Natural killer cell treated with Interleukin-12 subunit alpha and Interleukin-12 subunit beta and Interleukin-15 and Interleukin-18, amount 100 ng/mL, for 72 hours (primary cell): ENCODE results near the gene OR4L1. TPM values are rescaled to one million over a fixed set of nuclear protein-coding genes. Genes with fewer than 3 reads are reported as not detected.
"Not testable (repeated sequence)": the region's sequence is repeated elsewhere in the genome, so short reads cannot be mapped to it uniquely, and the experiment has no call there.

ENCODE experiments used
- ATAC-seq, 2 donors: fragments of 150-1000 bp; cut with Tn5 transposase in 1 of 2; sonication (Bioruptor Pico), chemical (Tn5 transposase) in 1 of 2; 2 replicates each; pipeline ENCODE4 v1.10.0; 2021
- DNase-seq: peaks from one replicate; pipeline ENCODE4 v3.0.0; 2022; ENCODE audit warnings: low spot score
- H3K27ac Mint-ChIP-seq, 2 donors: 1 replicate in 1 of 2; 2 replicates in 1 of 2; pipeline ENCODE4 v1.8.0; 2022; ENCODE audit warnings: mixed read lengths in 2 of 2, mild to moderate bottlenecking in 1 of 2, moderate library complexity in 1 of 2
- H3K27me3 Mint-ChIP-seq, 2 donors: 1 replicate in 1 of 2; 2 replicates in 1 of 2; pipeline ENCODE4 v1.8.0; 2022; ENCODE audit warnings: mixed read lengths in 2 of 2
- H3K36me3 Mint-ChIP-seq: one replicate; pipeline ENCODE4 v1.8.0; 2022; ENCODE audit warnings: mixed read lengths
- H3K4me1 Mint-ChIP-seq, 2 donors: 1 replicate in 1 of 2; 2 replicates in 1 of 2; pipeline ENCODE4 v1.8.0; 2022; ENCODE audit warnings: low read depth in 2 of 2, mixed read lengths in 2 of 2, mild to moderate bottlenecking in 1 of 2
- H3K4me3 Mint-ChIP-seq: one replicate; pipeline ENCODE4 v1.8.0; 2022; ENCODE audit warnings: mixed read lengths
- H3K9me3 Mint-ChIP-seq: 2 replicates; pipeline ENCODE4 v1.8.0; 2022; ENCODE audit warnings: mixed read lengths
- total RNA-seq, 2 donors: library from RNA; stranded (reverse); gene quantifications; one replicate each; pipeline ENCODE4 v1.2.3, GENCODE V29; 2022

The OR4L1 gene, protein sequence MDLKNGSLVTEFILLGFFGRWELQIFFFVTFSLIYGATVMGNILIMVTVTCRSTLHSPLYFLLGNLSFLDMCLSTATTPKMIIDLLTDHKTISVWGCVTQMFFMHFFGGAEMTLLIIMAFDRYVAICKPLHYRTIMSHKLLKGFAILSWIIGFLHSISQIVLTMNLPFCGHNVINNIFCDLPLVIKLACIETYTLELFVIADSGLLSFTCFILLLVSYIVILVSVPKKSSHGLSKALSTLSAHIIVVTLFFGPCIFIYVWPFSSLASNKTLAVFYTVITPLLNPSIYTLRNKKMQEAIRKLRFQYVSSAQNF
- total RNA-seq = not detected

- no peak for DNase-seq
- no peak within 1 kb of the TSS for H3K27ac Mint-ChIP-seq
- no peaks in the 10 kb centered on the region for H3K4me1 Mint-ChIP-seq
- ATAC-seq = no peak
- H3K4me3 Mint-ChIP-seq = no peak within 1 kb of the TSS
- H3K27me3 Mint-ChIP-seq = no peaks in the 10 kb centered on the region
- peaks cover 7% of the 10 kb centered on the region for H3K9me3 Mint-ChIP-seq
- H3K36me3 Mint-ChIP-seq = no peaks in the 10 kb centered on the region
Observed at GRCh38 chr14:20059745-20060144, at the start of gene OR4L1. TSS of gene OR4L1 (plus strand) at chr14:20060045. CDS start at chr14:20060045, 0 bp downstream.

DNA sequence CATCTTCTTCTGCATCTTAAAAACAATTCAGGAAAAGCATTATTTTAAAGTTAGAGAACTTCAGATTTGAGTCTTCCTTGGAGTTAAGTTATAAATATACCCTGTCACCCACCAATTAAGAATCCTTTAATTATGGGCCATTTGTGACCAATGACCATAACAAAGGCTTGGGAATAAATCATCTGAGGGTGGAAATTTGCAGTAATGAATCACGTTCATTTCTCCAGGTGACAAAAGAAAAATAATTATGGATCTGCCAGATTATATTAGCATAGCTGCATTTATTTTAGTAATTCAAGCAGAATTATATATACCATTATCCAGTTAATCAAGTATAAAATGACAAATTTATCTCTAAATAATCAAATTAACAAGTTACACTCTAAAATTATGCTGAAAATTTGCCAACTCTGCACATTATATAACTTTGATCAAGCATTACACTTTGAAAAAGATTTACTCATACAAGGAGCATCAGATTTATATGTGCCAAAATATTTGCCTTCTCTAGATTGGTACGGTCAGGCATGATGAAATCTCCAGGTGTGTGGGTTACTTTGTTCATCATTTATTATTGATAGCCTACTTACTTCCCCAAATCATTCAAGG is 40.5 kb upstream of the OR4L1 start, which contains the start of gene OR4K14:
OR4K14 (minus strand) TSS at position 51 of the 609 bp plus-strand sequence. CDS start 4,114 bp downstream, outside the sequence.
- Mint-ChIP-seq H3K27ac (no peak within 1 kb of the TSS), H3K9me3 (peaks cover 8% of the 10 kb centered on the region), H3K4me1 (no peaks in the 10 kb centered on the region), H3K27me3 (no peaks in the 10 kb centered on the region), H3K36me3 (no peaks in the 10 kb centered on the region), H3K4me3 (no peak within 1 kb of the TSS)
- DNase-seq = no peak
- no peak for ATAC-seq

- no peak overlapping the region for H3K27ac Mint-ChIP-seq
- no peak for DNase-seq
- no peaks in the 10 kb centered on the region for H3K36me3 Mint-ChIP-seq
- no peaks in the 10 kb centered on the region for H3K27me3 Mint-ChIP-seq
- ATAC-seq = no peak
- peaks cover 3% of the 10 kb centered on the region for H3K9me3 Mint-ChIP-seq
- no peaks in the 10 kb centered on the region for H3K4me1 Mint-ChIP-seq
- H3K4me3 Mint-ChIP-seq = no peak overlapping the region
Observed at GRCh38 chr14:20031058-20031457, 28.8 kb upstream of the OR4L1 start.

DNA sequence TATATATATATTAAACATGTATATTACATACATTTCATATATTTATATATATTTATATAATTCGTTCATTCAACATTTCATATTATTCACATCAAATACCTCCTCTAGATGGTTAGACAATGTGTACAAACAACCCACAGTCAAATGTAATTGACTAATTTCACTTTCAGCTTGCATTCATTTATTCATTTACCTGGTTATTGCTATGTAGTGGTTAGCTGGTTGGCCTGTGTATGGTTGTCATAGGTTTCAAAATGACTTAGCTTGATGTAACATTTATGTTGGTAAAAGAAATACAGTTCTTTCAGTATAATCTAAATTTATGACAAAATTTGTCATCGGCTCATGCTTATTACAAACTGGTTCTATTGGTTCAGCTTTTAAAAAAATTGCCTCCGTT is 24.4 kb upstream of the OR4L1 start:
- Mint-ChIP-seq H3K4me3 (no peak overlapping the region), H3K4me1 (no peaks in the 10 kb centered on the region), H3K9me3 (peaks cover 3% of the 10 kb centered on the region), H3K36me3 (no peaks in the 10 kb centered on the region), H3K27ac (no peak overlapping the region), H3K27me3 (no peaks in the 10 kb centered on the region)
- no peak for ATAC-seq
- DNase-seq = no peak

DNA sequence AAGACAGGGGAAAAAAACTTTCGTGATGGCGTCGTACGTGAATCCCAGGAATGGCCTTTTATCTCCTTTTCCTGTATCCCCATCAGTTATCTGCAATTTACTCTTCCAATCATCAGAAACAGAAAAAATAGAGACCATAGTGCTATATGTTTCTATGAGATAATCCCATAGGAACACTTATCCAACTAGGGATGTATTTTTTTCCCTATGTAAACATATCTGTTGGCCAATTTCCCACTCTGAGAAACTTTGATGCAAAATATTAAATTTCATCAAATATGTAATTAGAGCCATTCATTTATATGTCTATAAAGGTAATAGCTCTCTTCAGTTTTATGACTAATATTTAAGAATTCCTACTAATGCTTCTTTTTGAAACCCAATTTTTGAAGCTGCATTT is 23.9 kb upstream of the OR4L1 start, which contains the start of gene OR4K13:
OR4K13 (minus strand) TSS at position 101 of the 400 bp plus-strand sequence. CDS start 1,280 bp downstream, outside the sequence.
- Mint-ChIP-seq H3K9me3 (peaks cover 3% of the 10 kb centered on the region), H3K4me1 (no peaks in the 10 kb centered on the region), H3K27ac (no peak within 1 kb of the TSS), H3K27me3 (no peaks in the 10 kb centered on the region), H3K4me3 (no peak within 1 kb of the TSS), H3K36me3 (no peaks in the 10 kb centered on the region)
- ATAC-seq (no peak), DNase-seq (no peak)

GRCh38 chr14:20044243-20044642 is 15.6 kb upstream of the OR4L1 start:
- H3K36me3 Mint-ChIP-seq = no peaks in the 10 kb centered on the region
- no peaks in the 10 kb centered on the region for H3K27me3 Mint-ChIP-seq
- peaks cover 12% of the 10 kb centered on the region for H3K9me3 Mint-ChIP-seq
- H3K4me3 Mint-ChIP-seq = no peak overlapping the region
- no peak overlapping the region for H3K27ac Mint-ChIP-seq
- no peak for DNase-seq
- no peaks in the 10 kb centered on the region for H3K4me1 Mint-ChIP-seq
- ATAC-seq = no peak

- Mint-ChIP-seq H3K36me3 (no peaks in the 10 kb centered on the region), H3K4me3 (no peak overlapping the region), H3K27ac (no peak overlapping the region), H3K4me1 (no peaks in the 10 kb centered on the region), H3K27me3 (no peaks in the 10 kb centered on the region), H3K9me3 (peaks cover 10% of the 10 kb centered on the region)
- ATAC-seq (no peak), DNase-seq (no peak)
Observed at GRCh38 chr14:20048202-20048601, 11.6 kb upstream of the OR4L1 start.

DNA sequence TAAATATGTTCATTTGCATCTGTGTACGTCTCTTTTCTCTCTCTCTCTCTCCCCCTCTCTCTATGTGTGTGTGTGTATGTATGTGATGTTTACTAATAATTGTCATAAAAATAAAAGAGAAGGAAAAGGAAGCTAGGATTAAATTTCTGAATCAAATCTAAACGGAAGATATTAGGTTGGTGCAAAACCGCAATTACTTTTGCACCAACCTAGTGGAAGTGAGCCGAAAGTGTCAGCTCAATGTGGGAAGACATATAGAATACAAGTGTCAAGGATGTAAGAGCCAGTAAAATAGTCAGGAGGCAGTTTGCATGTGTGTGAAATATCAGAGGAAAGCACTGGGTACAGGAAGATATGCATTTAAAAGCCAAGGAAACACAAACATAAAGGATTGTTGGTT is 32.2 kb downstream of the OR4L1 start:
- ATAC-seq = no peak
- no peak for DNase-seq
- H3K4me1 Mint-ChIP-seq = no peaks in the 10 kb centered on the region
- no peaks in the 10 kb centered on the region for H3K27me3 Mint-ChIP-seq
- H3K9me3 Mint-ChIP-seq = peaks cover 4% of the 10 kb centered on the region
- H3K27ac Mint-ChIP-seq = no peak overlapping the region
- H3K36me3 Mint-ChIP-seq = no peaks in the 10 kb centered on the region
- no peak overlapping the region for H3K4me3 Mint-ChIP-seq

DNA sequence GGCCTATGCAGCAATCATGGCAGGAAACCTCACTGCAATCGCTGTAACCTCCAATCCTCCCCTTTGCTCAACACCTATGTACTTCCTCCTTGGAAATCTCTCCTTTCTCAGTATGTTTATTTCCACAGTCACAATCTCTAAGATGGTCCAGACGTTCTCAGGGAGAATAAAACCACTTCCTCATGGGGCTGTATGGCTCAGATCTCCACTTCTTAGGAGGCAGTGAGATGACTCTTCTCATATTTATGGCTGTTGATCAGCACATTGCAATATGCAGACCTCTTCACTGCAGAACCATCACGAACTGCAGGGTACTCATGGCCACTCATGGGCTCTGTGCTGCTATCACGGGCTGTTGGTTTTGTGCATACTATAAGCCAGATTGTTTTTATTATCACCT is 33.6 kb downstream of the OR4L1 start:
- Mint-ChIP-seq H3K4me3 (no peak overlapping the region), H3K27ac (no peak overlapping the region), H3K27me3 (no peaks in the 10 kb centered on the region), H3K4me1 (no peaks in the 10 kb centered on the region), H3K9me3 (peaks cover 4% of the 10 kb centered on the region), H3K36me3 (no peaks in the 10 kb centered on the region)
- ATAC-seq (no peak), DNase-seq (no peak)

GRCh38 chr14:20098926-20099770 is 39.3 kb downstream of the OR4L1 start:
- not testable (repeated sequence) for H3K27me3 Mint-ChIP-seq, DNase-seq, H3K36me3 Mint-ChIP-seq, H3K4me3 Mint-ChIP-seq, ATAC-seq, H3K27ac Mint-ChIP-seq, H3K9me3 Mint-ChIP-seq, H3K4me1 Mint-ChIP-seq

DNA sequence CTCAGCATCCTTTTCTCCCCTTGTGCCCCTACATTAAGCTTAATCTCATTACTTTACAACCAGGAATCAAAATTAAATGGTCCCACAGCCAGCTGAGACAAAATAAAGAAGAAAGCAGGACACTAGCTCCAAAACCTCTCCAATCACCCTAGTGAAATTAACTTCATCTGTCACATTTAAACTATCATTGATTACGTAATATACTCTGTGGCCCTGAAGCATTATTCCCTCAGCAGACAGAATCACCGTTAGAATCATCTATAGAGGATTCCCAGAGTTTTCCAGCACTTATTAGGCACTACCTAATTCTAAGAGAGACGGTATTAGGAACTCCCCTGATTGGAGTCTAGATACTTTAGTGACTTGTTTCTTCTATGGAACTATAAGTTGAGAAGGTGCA is 50.6 kb downstream of the OR4L1 start, which contains the start of gene OR4K17:
OR4K17 (plus strand) TSS at position 302 of the 400 bp plus-strand sequence. CDS start 6,761 bp downstream, outside the sequence.
- no peak for ATAC-seq
- H3K27me3 Mint-ChIP-seq = no peaks in the 10 kb centered on the region

More for the DNA sequence above, 50.6 kb downstream of the OR4L1 start, which contains the start of gene OR4K17:
- Mint-ChIP-seq H3K4me1 (no peaks in the 10 kb centered on the region), H3K27ac (no peak within 1 kb of the TSS), H3K9me3 (peaks cover 4% of the 10 kb centered on the region), H3K4me3 (no peak within 1 kb of the TSS), H3K36me3 (no peaks in the 10 kb centered on the region)
- no peak for DNase-seq
